A673 (cell line): ENCODE data around the gene C20orf173. TPM values are rescaled to one million over a fixed set of nuclear protein-coding genes. Genes with fewer than 3 reads are reported as not detected.

ENCODE experiments used
- BruUV-seq: library from RNA; stranded (reverse); fragments of 400-500 nt; replicated peaks from 2 replicates; lab custom pipeline; 2021; lab: Mats Ljungman, UMichigan
- CTCF ChIA-PET: fragments of 300-600 bp; sonication (Branson Sonifier 250); formaldehyde crosslinking; loops from one replicate; lab custom pipeline; 2022; ENCODE audit warnings: antibody characterized with exemption; lab: Charles Lee
- POLR2A ChIA-PET: fragments of 300-600 bp; sonication (Branson Sonifier 250); formaldehyde crosslinking; loops from one replicate; lab custom pipeline; 2022; ENCODE audit warnings: antibody characterized with exemption; ENCODE audit not compliant: low non-redundant PET; lab: Charles Lee
- DNase-seq: peaks from one replicate; pipeline ENCODE4 v3.0.0-alpha.2; 2015; ENCODE audit warnings: low spot score
- H3K27ac ChIP-seq: fragments of 200-600 bp; sonication (generic); 2 replicates; pipeline ENCODE4 v1.5.1; 2016; ENCODE audit warnings: mixed run types, low read depth, mild to moderate bottlenecking, mixed read lengths, antibody characterized with exemption, low read length; ENCODE audit not compliant: poor library complexity, severe bottlenecking
- H3K27me3 ChIP-seq: fragments of 200-600 bp; sonication (generic); replicated peaks from 2 replicates; pipeline ENCODE4 v1.6.1; 2017; ENCODE audit warnings: mixed run types, low read depth, mild to moderate bottlenecking, mixed read lengths, antibody characterized with exemption, low read length; ENCODE audit not compliant: insufficient read depth, poor library complexity
- H3K36me3 ChIP-seq: fragments of 200-600 bp; sonication (generic); 2 replicates; pipeline ENCODE4 v1.6.1; 2016; ENCODE audit warnings: mixed run types, mild to moderate bottlenecking, mixed read lengths, antibody characterized with exemption, low read length; ENCODE audit not compliant: insufficient read depth, poor library complexity, severe bottlenecking
- H3K4me1 ChIP-seq: fragments of 200-600 bp; sonication (generic); 2 replicates; pipeline ENCODE4 v1.6.1; 2017; ENCODE audit warnings: mixed run types, mild to moderate bottlenecking, mixed read lengths, antibody characterized with exemption, low read length; ENCODE audit not compliant: insufficient read depth, poor library complexity, severe bottlenecking
- H3K4me3 ChIP-seq: fragments of 200-600 bp; sonication (generic); 2 replicates; pipeline ENCODE4 v1.5.1; 2016; ENCODE audit warnings: low read depth, mixed run types, mild to moderate bottlenecking, mixed read lengths, low read length; ENCODE audit not compliant: poor library complexity, severe bottlenecking
- H3K9me3 ChIP-seq: fragments of 200-600 bp; sonication (generic); 2 replicates; pipeline ENCODE4 v1.6.1; 2016; ENCODE audit warnings: mixed run types, low read depth, mild to moderate bottlenecking, mixed read lengths, antibody characterized with exemption, low read length; ENCODE audit not compliant: poor library complexity, severe bottlenecking
- EZH2 ChIP-seq: fragments of 200-600 bp; sonication (generic); IDR thresholded peaks from 2 replicates; pipeline ENCODE4 v1.6.1; 2017; ENCODE audit warnings: borderline replicate concordance, low read depth, mild to moderate bottlenecking, mixed read lengths, antibody characterized with exemption, low read length; ENCODE audit not compliant: poor library complexity, severe bottlenecking
- intact Hi-C: fragments of 100-400 bp; cut with micrococcal nuclease; formaldehyde crosslinking; loops from one replicate; pipeline ENCODE4 v1.10.0; 2022; ENCODE audit not compliant: unreplicated experiment
- total RNA-seq: library from RNA; stranded (reverse); gene quantifications from 2 replicates; pipeline ENCODE4 v1.2.3, GENCODE V29; 2021
- TF ChIP-seq, protein P1 (sequence below): fragments of 300-800, 200-600 bp; sonication (generic); conservative IDR thresholded peaks from 2 replicates; pipeline ENCODE4 v1.5.1; 2017; ENCODE audit warnings: low read depth, mild to moderate bottlenecking, antibody characterized with exemption, low read length, moderate library complexity, mixed read lengths

The C20orf173 gene
- total RNA-seq, 1 experiment from 2014 or later: not detected

DNA sequence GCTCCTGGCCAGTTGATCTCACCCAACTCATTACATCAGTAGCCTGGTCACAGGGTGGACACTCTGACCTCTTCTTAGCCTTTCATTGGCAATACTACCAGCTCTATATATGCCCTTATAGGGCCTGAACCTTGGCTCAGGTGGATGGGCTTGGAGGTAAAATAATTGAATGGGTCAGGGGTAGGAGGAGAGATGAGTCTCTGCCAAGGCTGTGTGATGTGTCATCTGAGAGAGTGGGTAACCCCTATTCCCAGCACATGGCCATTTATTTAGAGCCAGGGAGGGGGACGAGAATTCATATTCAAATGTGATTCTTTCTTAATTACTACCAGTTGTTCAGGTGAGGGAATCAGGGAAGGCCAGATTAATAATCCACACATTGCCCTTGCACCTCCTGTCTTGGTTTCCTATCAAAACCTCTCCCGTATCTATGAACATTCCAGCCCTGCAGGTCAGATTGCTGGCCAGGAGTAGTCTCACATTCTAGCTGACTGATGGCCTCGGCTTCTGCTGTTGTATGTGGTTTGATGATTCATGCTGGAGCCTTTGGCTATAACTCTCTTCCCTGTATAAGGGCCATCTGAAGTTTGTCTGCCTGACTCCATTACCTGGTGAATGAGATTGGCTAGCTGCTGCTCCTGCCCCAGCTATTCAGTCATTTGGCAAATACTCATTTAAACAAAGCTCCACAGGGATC lies 13.4 kb downstream of the C20orf173 start:
- H3K9me3 ChIP-seq: no peaks in the 10 kb centered on the region
- TF ChIP-seq, protein P1, sequence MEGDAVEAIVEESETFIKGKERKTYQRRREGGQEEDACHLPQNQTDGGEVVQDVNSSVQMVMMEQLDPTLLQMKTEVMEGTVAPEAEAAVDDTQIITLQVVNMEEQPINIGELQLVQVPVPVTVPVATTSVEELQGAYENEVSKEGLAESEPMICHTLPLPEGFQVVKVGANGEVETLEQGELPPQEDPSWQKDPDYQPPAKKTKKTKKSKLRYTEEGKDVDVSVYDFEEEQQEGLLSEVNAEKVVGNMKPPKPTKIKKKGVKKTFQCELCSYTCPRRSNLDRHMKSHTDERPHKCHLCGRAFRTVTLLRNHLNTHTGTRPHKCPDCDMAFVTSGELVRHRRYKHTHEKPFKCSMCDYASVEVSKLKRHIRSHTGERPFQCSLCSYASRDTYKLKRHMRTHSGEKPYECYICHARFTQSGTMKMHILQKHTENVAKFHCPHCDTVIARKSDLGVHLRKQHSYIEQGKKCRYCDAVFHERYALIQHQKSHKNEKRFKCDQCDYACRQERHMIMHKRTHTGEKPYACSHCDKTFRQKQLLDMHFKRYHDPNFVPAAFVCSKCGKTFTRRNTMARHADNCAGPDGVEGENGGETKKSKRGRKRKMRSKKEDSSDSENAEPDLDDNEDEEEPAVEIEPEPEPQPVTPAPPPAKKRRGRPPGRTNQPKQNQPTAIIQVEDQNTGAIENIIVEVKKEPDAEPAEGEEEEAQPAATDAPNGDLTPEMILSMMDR: no peak
- TF ChIP-seq EZH2: no peak
- CTCF ChIA-PET: no interaction called here
- POLR2A ChIA-PET: no interaction called here
- H3K36me3 ChIP-seq: peaks cover 21% of the 10 kb centered on the region
- no peaks in the 10 kb centered on the region for H3K4me1 ChIP-seq
- no peak for DNase-seq
- BruUV-seq: no TSS peak
- H3K27me3 ChIP-seq: no peaks in the 10 kb centered on the region
- intact Hi-C loops: no loop called here
- no peak overlapping the region for H3K4me3 ChIP-seq
- H3K27ac ChIP-seq: no peak overlapping the region

- CTCF ChIA-PET: no interaction called here
- Histone ChIP-seq H3K27ac (no peak overlapping the region), H3K4me1 (no peaks in the 10 kb centered on the region), H3K27me3 (no peaks in the 10 kb centered on the region), H3K4me3 (no peak overlapping the region), H3K9me3 (no peaks in the 10 kb centered on the region), H3K36me3 (peaks cover 25% of the 10 kb centered on the region)
- intact Hi-C loops: no loop called here
- BruUV-seq: no TSS peak
- no peak for DNase-seq
- TF ChIP-seq, protein P1: no peak
- TF ChIP-seq EZH2: no peak
- POLR2A ChIA-PET: no interaction called here
These were observed 14.1 kb downstream of the C20orf173 start for GRCh38 chr20:35515341-35515740.

DNA sequence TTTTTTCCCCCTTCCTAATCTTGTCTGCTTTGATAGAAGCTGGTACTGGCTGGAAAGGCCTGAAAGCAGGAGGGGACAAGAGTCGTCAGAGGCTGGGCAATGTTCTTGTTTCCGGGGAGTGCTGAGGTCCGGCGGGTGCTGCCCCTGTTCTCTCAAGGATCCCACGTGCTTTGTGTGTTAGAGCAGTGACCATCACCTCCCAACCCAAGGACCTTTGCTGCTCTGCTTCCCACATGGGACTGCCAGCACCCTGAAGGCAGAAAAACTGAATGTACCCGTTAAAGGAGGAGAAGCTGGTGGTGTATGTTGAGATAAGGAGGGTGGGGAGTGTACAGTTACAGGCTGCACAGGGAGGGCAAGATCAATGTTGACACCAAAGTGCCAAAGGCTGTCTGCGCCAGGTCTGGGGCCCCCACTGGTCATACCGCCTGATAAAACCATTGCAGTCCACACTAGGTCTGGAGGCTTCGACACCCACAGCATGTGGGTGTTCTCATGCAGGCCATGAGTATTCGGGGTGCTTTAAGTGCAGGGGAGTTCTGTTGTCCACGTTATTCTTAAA lies 15.0 kb downstream of the C20orf173 start:
- H3K9me3 ChIP-seq: no peaks in the 10 kb centered on the region
- no peak for DNase-seq
- CTCF ChIA-PET: no interaction called here
- H3K36me3 ChIP-seq: peaks cover 26% of the 10 kb centered on the region
- TF ChIP-seq, protein P1: no peak
- no peak for TF ChIP-seq EZH2
- no peaks in the 10 kb centered on the region for H3K27me3 ChIP-seq
- POLR2A ChIA-PET: no interaction called here
- H3K4me3 ChIP-seq: no peak overlapping the region
- intact Hi-C loops: no loop called here
- H3K4me1 ChIP-seq: no peaks in the 10 kb centered on the region
- no TSS peak for BruUV-seq
- H3K27ac ChIP-seq: no peak overlapping the region
